Raji (cell line): Measurements from ENCODE around the gene TSPY4.
"Not testable (repeated sequence)": the region's sequence is repeated elsewhere in the genome, so short reads cannot be mapped to it uniquely, and the experiment has no call there.

Source experiments
- POLR2A ChIP-seq: IDR thresholded peaks from 2 replicates; pipeline ENCODE4 v1.6.1; 2011; ENCODE audit warnings: low read depth, low read length, control low read depth; ENCODE audit not compliant: insufficient read depth

TSPY4 gene

GRCh38 chrY:9337164-9337563 is at the start of gene TSPY4:
Gene TSPY4 (plus strand): TSS chrY:9337464. CDS start chrY:9337510, 46 bp downstream.
- TF ChIP-seq POLR2A, result not testable (repeated sequence)

- TF ChIP-seq POLR2A, result no peak
Observed at GRCh38 chrY:9320996-9321395, 16.3 kb upstream of the TSPY4 start.

- not testable (repeated sequence) for TF ChIP-seq POLR2A
Observed at GRCh38 chrY:9357497-9357896, 20.2 kb downstream of the TSPY4 start, which contains the start of gene TSPY8. Gene TSPY8 (plus strand): TSS chrY:9357797. CDS start chrY:9357843, 46 bp downstream.
